GM18508 (cell line): ENCODE data around the gene LHFPL2.

Source experiments
- ATAC-seq: cut with Tn5 transposase; IDR thresholded peaks from one replicate; pipeline ENCODE4 v1.9.1; 2021; ENCODE audit warnings: moderate number of reproducible peaks; ENCODE audit not compliant: insufficient read depth, unreplicated experiment

Gene LHFPL2

GRCh38 chr5:78509884-78510769, 138.4 kb downstream of the LHFPL2 start:
- no peak for ATAC-seq

- ATAC-seq = no peak
Observed at GRCh38 chr5:78509145-78509865, 139.3 kb downstream of the LHFPL2 start.

- ATAC-seq = no peak
Observed at GRCh38 chr5:78508186-78508765, 140.3 kb downstream of the LHFPL2 start.

GRCh38 chr5:78507531-78507930, 141.0 kb downstream of the LHFPL2 start:
- no peak for ATAC-seq

GRCh38 chr5:78506261-78507024, 142.1 kb downstream of the LHFPL2 start:
- no peak for ATAC-seq

GRCh38 chr5:78505860-78506259, 142.7 kb downstream of the LHFPL2 start:
- no peak for ATAC-seq

GRCh38 chr5:78504704-78505677, 143.6 kb downstream of the LHFPL2 start:
- no peak for ATAC-seq

- ATAC-seq = no peak
Observed at GRCh38 chr5:78503958-78504653, 144.5 kb downstream of the LHFPL2 start.

GRCh38 chr5:78501411-78502352, 146.9 kb downstream of the LHFPL2 start:
- ATAC-seq = no peak

GRCh38 chr5:78500871-78501270, 147.7 kb downstream of the LHFPL2 start:
- no peak for ATAC-seq

- ATAC-seq = no peak
Observed at GRCh38 chr5:78500028-78500427, 148.5 kb downstream of the LHFPL2 start.

- ATAC-seq = no peak
Observed at GRCh38 chr5:78499485-78499884, 149.1 kb downstream of the LHFPL2 start.

- ATAC-seq = no peak
Observed at GRCh38 chr5:78497573-78498533, 150.7 kb downstream of the LHFPL2 start.

GRCh38 chr5:78496373-78496772, 152.2 kb downstream of the LHFPL2 start:
- no peak for ATAC-seq

- ATAC-seq = no peak
Observed at GRCh38 chr5:78495800-78496199, 152.8 kb downstream of the LHFPL2 start.

GRCh38 chr5:78492650-78493049, 155.9 kb downstream of the LHFPL2 start:
- no peak for ATAC-seq

GRCh38 chr5:78492224-78492623, 156.3 kb downstream of the LHFPL2 start:
- no peak for ATAC-seq
